T follicular helper cell (primary cell): ENCODE results near the gene STBD1.
A peak's percentile ranks its signal among the peaks of the same experiment; 100 is the strongest.
"Not testable (repeated sequence)": the region's sequence is repeated elsewhere in the genome, so short reads cannot be mapped to it uniquely, and the experiment has no call there.

Source experiments
- DNase-seq: peaks from one replicate; pipeline ENCODE4 v3.0.0-alpha.2; 2020; ENCODE audit warnings: low read depth
- total RNA-seq, 2 experiments: gene quantifications; one replicate each; lab custom pipeline; 2026; lab: John Stamatoyannopoulos, UW

The STBD1 gene
- total RNA-seq: 0.22 to 0.24 reads per million in 2 experiments

- no peak for DNase-seq
Measured at GRCh38 chr4:76305971-76306881, at the start of gene STBD1. TSS of gene STBD1 (plus strand) at chr4:76306733. CDS start at chr4:76306770, 37 bp downstream.

- no peak for DNase-seq
Measured at GRCh38 chr4:76256968-76257367, 49.6 kb upstream of the STBD1 start.

GRCh38 chr4:76257824-76258223 is 48.7 kb upstream of the STBD1 start:
- no peak for DNase-seq

GRCh38 chr4:76260571-76260970 is 46.0 kb upstream of the STBD1 start:
- no peak for DNase-seq

- DNase-seq: no peak
Measured at GRCh38 chr4:76265631-76266218, 40.8 kb upstream of the STBD1 start.

GRCh38 chr4:76266627-76267026 is 39.9 kb upstream of the STBD1 start:
- DNase-seq: no peak

GRCh38 chr4:76267811-76268210 is 38.7 kb upstream of the STBD1 start:
- DNase-seq: no peak

GRCh38 chr4:76270244-76271175 is 36.0 kb upstream of the STBD1 start:
- DNase-seq: no peak

- no peak for DNase-seq
Measured at GRCh38 chr4:76271248-76271647, 35.3 kb upstream of the STBD1 start.

GRCh38 chr4:76272073-76272472 is 34.5 kb upstream of the STBD1 start:
- no peak for DNase-seq

GRCh38 chr4:76272582-76272981 is 34.0 kb upstream of the STBD1 start:
- no peak for DNase-seq

- DNase-seq: no peak
Measured at GRCh38 chr4:76272999-76273398, 33.5 kb upstream of the STBD1 start.

- no peak for DNase-seq
Measured at GRCh38 chr4:76275486-76276124, 30.9 kb upstream of the STBD1 start.

- no peak for DNase-seq
Measured at GRCh38 chr4:76276813-76277212, 29.7 kb upstream of the STBD1 start.

GRCh38 chr4:76277667-76278066 is 28.9 kb upstream of the STBD1 start:
- no peak for DNase-seq

GRCh38 chr4:76278583-76278982 is 27.9 kb upstream of the STBD1 start:
- no peak for DNase-seq

- DNase-seq: peak; percentile 2
Measured at GRCh38 chr4:76279462-76279861, 27.1 kb upstream of the STBD1 start.

GRCh38 chr4:76280488-76281441 is 25.8 kb upstream of the STBD1 start:
- no peak for DNase-seq

GRCh38 chr4:76281594-76281993 is 24.9 kb upstream of the STBD1 start:
- DNase-seq: not testable (repeated sequence)

- DNase-seq: no peak
Measured at GRCh38 chr4:76282941-76283689, 23.4 kb upstream of the STBD1 start.
